ENCODE measurements around the gene FRMPD1. TPM values are rescaled to one million over a fixed set of nuclear protein-coding genes. Genes with fewer than 3 reads are reported as not detected.

Gene FRMPD1
- total and polyA plus RNA-seq, 2 of the 13 experiments (the other 11 are each of a cell fraction or from before 2014, with no cell fraction given) = not detected

- no peak for TF ChIP-seq ZNF850 (CRISPR knock-in tag; conservative IDR thresholded peaks at IDR 0.05)
- no peak for TF ChIP-seq DBP (CRISPR knock-in tag; IDR thresholded peaks at IDR 0.05; ENCODE audit: not compliant biosample characterization)
- TF ChIP-seq NPAS2 (CRISPR knock-in tag; IDR thresholded peaks at IDR 0.05; ENCODE audit: borderline replicate concordance) = no peak
- peak; percentile 56; the same call in 1 of the 2 replicates for TF ChIP-seq ZNF180 (CRISPR knock-in tag; IDR thresholded peaks at IDR 0.05; ENCODE audit: borderline replicate concordance, low read depth)
- 0 out of 2 replicates have a peak, but pooled peaks have one; percentile 24 for TF ChIP-seq THAP8 (CRISPR knock-in tag; IDR thresholded peaks at IDR 0.05; ENCODE audit: borderline replicate concordance)
- TF ChIP-seq, protein P1, sequence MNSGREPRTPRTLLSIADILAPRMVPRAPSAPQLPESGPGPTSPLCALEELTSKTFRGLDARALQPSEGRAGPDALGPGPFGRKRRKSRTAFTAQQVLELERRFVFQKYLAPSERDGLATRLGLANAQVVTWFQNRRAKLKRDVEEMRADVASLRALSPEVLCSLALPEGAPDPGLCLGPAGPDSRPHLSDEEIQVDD (CRISPR knock-in tag; IDR thresholded peaks at IDR 0.05; ENCODE audit: borderline replicate concordance) = no peak
- TF ChIP-seq ISX (CRISPR knock-in tag; conservative IDR thresholded peaks at IDR 0.05) = no peak
- TF ChIP-seq SATB2 (CRISPR knock-in tag; IDR thresholded peaks at IDR 0.05) = no peak
- TF ChIP-seq, protein P2, sequence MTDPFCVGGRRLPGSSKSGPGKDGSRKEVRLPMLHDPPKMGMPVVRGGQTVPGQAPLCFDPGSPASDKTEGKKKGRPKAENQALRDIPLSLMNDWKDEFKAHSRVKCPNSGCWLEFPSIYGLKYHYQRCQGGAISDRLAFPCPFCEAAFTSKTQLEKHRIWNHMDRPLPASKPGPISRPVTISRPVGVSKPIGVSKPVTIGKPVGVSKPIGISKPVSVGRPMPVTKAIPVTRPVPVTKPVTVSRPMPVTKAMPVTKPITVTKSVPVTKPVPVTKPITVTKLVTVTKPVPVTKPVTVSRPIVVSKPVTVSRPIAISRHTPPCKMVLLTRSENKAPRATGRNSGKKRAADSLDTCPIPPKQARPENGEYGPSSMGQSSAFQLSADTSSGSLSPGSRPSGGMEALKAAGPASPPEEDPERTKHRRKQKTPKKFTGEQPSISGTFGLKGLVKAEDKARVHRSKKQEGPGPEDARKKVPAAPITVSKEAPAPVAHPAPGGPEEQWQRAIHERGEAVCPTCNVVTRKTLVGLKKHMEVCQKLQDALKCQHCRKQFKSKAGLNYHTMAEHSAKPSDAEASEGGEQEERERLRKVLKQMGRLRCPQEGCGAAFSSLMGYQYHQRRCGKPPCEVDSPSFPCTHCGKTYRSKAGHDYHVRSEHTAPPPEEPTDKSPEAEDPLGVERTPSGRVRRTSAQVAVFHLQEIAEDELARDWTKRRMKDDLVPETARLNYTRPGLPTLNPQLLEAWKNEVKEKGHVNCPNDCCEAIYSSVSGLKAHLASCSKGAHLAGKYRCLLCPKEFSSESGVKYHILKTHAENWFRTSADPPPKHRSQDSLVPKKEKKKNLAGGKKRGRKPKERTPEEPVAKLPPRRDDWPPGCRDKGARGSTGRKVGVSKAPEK (CRISPR knock-in tag; IDR thresholded peaks at IDR 0.05; ENCODE audit: borderline replicate concordance) = no peak
- no peak for TF ChIP-seq ARNT (IDR thresholded peaks at IDR 0.05)
- TF ChIP-seq, protein P3, sequence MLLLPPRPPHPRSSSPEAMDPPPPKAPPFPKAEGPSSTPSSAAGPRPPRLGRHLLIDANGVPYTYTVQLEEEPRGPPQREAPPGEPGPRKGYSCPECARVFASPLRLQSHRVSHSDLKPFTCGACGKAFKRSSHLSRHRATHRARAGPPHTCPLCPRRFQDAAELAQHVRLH (CRISPR knock-in tag; IDR thresholded peaks at IDR 0.05; ENCODE audit: borderline replicate concordance, low read depth) = peak; percentile 78; the same call in 1 of the 2 replicates
- TF ChIP-seq, protein P4, sequence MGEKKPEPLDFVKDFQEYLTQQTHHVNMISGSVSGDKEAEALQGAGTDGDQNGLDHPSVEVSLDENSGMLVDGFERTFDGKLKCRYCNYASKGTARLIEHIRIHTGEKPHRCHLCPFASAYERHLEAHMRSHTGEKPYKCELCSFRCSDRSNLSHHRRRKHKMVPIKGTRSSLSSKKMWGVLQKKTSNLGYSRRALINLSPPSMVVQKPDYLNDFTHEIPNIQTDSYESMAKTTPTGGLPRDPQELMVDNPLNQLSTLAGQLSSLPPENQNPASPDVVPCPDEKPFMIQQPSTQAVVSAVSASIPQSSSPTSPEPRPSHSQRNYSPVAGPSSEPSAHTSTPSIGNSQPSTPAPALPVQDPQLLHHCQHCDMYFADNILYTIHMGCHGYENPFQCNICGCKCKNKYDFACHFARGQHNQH (CRISPR knock-in tag; IDR thresholded peaks at IDR 0.05) = peak; percentile 88
- TF ChIP-seq PAXIP1 (CRISPR knock-in tag; conservative IDR thresholded peaks at IDR 0.05) = peak; percentile 37; the same call in 1 of the 2 replicates
- TF ChIP-seq NFKB2 (CRISPR knock-in tag; IDR thresholded peaks at IDR 0.05; ENCODE audit: borderline replicate concordance) = peak; percentile 77; the same call in 1 of the 2 replicates
- peak; percentile 83 for TF ChIP-seq ELF3 (CRISPR knock-in tag; IDR thresholded peaks at IDR 0.05)
- TF ChIP-seq, protein P5, sequence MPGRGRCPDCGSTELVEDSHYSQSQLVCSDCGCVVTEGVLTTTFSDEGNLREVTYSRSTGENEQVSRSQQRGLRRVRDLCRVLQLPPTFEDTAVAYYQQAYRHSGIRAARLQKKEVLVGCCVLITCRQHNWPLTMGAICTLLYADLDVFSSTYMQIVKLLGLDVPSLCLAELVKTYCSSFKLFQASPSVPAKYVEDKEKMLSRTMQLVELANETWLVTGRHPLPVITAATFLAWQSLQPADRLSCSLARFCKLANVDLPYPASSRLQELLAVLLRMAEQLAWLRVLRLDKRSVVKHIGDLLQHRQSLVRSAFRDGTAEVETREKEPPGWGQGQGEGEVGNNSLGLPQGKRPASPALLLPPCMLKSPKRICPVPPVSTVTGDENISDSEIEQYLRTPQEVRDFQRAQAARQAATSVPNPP (CRISPR knock-in tag; IDR thresholded peaks at IDR 0.05) = no peak
These were observed 134.1 kb downstream of the FRMPD1 start, which contains the start of gene EXOSC3 (continued) for GRCh38 chr9:37784616-37785483.

Data from HepG2 (cell line).